RWPE2 (cell line): Measurements from ENCODE around the gene GCN1.
A peak's percentile ranks its signal among the peaks of the same experiment; 100 is the strongest.

ENCODE experiments used
- ATAC-seq: fragments of 200-7000 bp; cut with Tn5 transposase; 3 replicates; pipeline ENCODE4 v1.9.1; 2021; ENCODE audit warnings: low read depth
- DNase-seq: peaks from one replicate; pipeline ENCODE4 v3.0.0-alpha.2; 2020; ENCODE audit warnings: low spot score
- H3K27ac ChIP-seq: fragments of 450-650 bp; 2 replicates; pipeline ENCODE4 v1.5.1; 2017; ENCODE audit warnings: mild to moderate bottlenecking; ENCODE audit not compliant: poor library complexity, severe bottlenecking
- H3K27me3 ChIP-seq: fragments of 250-450 bp; sonication (Bioruptor Pico); 2 replicates; pipeline ENCODE4 v1.5.1; 2021; ENCODE audit warnings: mild to moderate bottlenecking, moderate library complexity; ENCODE audit not compliant: insufficient read depth, poor library complexity, severe bottlenecking
- H3K36me3 ChIP-seq: fragments of 250-450 bp; sonication (Bioruptor Pico); 2 replicates; pipeline ENCODE4 v1.5.1; 2020; ENCODE audit warnings: low read depth, mild to moderate bottlenecking, moderate library complexity
- H3K4me1 ChIP-seq: fragments of 250-450 bp; sonication (Bioruptor Pico); 2 replicates; pipeline ENCODE4 v1.5.1; 2021; ENCODE audit warnings: mild to moderate bottlenecking, moderate library complexity; ENCODE audit not compliant: insufficient read depth, poor library complexity, severe bottlenecking
- H3K4me3 ChIP-seq: fragments of 250-450 bp; sonication (Bioruptor Pico); 2 replicates; pipeline ENCODE4 v1.5.1; 2021; ENCODE audit warnings: mild to moderate bottlenecking, moderate library complexity; ENCODE audit not compliant: severe bottlenecking
- H3K9me3 ChIP-seq: fragments of 250-450 bp; sonication (Bioruptor Pico); 2 replicates; pipeline ENCODE4 v1.5.1; 2021; ENCODE audit warnings: mild to moderate bottlenecking, moderate library complexity; ENCODE audit not compliant: severe bottlenecking
- CTCF ChIP-seq: fragments of 450-650 bp; IDR thresholded peaks from one replicate; pipeline ENCODE4 v1.5.1; 2017; ENCODE audit warnings: mild to moderate bottlenecking, moderate library complexity; ENCODE audit not compliant: poor library complexity, severe bottlenecking

The GCN1 gene

GRCh38 chr12:120078868-120079267 lies 115.6 kb downstream of the GCN1 start:
- ATAC-seq = peak; percentile 15; the same call in 1 of the 3 replicates
- peaks cover 14% of the 10 kb centered on the region for H3K4me1 ChIP-seq
- no peak overlapping the region for H3K4me3 ChIP-seq
- no peak for DNase-seq
- H3K27ac ChIP-seq = peak overlapping the region; percentile 34
- no peaks in the 10 kb centered on the region for H3K36me3 ChIP-seq
- TF ChIP-seq CTCF = no peak
- no peaks in the 10 kb centered on the region for H3K9me3 ChIP-seq
- no peaks in the 10 kb centered on the region for H3K27me3 ChIP-seq

GRCh38 chr12:120077260-120077659 lies 117.3 kb downstream of the GCN1 start:
- Histone ChIP-seq H3K27me3 (no peaks in the 10 kb centered on the region), H3K27ac (no peak overlapping the region), H3K9me3 (no peaks in the 10 kb centered on the region), H3K36me3 (no peaks in the 10 kb centered on the region), H3K4me3 (no peak overlapping the region), H3K4me1 (peaks cover 14% of the 10 kb centered on the region)
- ATAC-seq = no peak
- no peak for DNase-seq
- no peak for TF ChIP-seq CTCF
